Activated CD4-positive, alpha-beta T cell treated with anti-CD3 and anti-CD28 coated beads, Interleukin-2, amount 50 U/mL, for 1 hour (primary cell): Measurements from ENCODE around the gene FOXL3.

Experiments
- DNase-seq: peaks from one replicate; pipeline ENCODE4 v3.0.0-alpha.2; 2020

FOXL3 gene

GRCh38 chr7:269721-270120 is 20.2 kb upstream of the FOXL3 start:
- DNase-seq = no peak

- no peak for DNase-seq
These were observed 19.5 kb upstream of the FOXL3 start for GRCh38 chr7:270351-270983.

GRCh38 chr7:271266-272107 is 18.5 kb upstream of the FOXL3 start:
- no peak for DNase-seq

GRCh38 chr7:272108-272615 is 17.8 kb upstream of the FOXL3 start:
- DNase-seq = no peak

GRCh38 chr7:272631-273030 is 17.3 kb upstream of the FOXL3 start:
- no peak for DNase-seq

- DNase-seq = no peak
These were observed 16.6 kb upstream of the FOXL3 start for GRCh38 chr7:273327-273726.

- DNase-seq = no peak
These were observed 15.7 kb upstream of the FOXL3 start for GRCh38 chr7:274266-274665.

GRCh38 chr7:276230-276835 is 13.6 kb upstream of the FOXL3 start:
- no peak for DNase-seq

- DNase-seq = no peak
These were observed 12.7 kb upstream of the FOXL3 start for GRCh38 chr7:277228-277627.

- DNase-seq = no peak
These were observed 11.9 kb upstream of the FOXL3 start for GRCh38 chr7:278081-278480.

GRCh38 chr7:279821-280220 is 10.1 kb upstream of the FOXL3 start:
- no peak for DNase-seq

- no peak for DNase-seq
These were observed 9.5 kb upstream of the FOXL3 start for GRCh38 chr7:280461-280860.

- DNase-seq = no peak
These were observed 8.3 kb upstream of the FOXL3 start for GRCh38 chr7:281637-282036.

GRCh38 chr7:282621-283020 is 7.3 kb upstream of the FOXL3 start:
- DNase-seq = no peak

GRCh38 chr7:284762-285722 is 4.9 kb upstream of the FOXL3 start:
- no peak for DNase-seq

- no peak for DNase-seq
These were observed 4.2 kb upstream of the FOXL3 start for GRCh38 chr7:285731-286130.

GRCh38 chr7:286266-286665 is 3.7 kb upstream of the FOXL3 start:
- DNase-seq = no peak

- no peak for DNase-seq
These were observed 1.3 kb upstream of the FOXL3 start for GRCh38 chr7:288671-289101.

GRCh38 chr7:289209-289755 is 688 bp upstream of the FOXL3 start:
- no peak for DNase-seq

- DNase-seq = no peak
These were observed 793 bp downstream of the FOXL3 start for GRCh38 chr7:290554-291372.

- DNase-seq = no peak
These were observed 1.6 kb downstream of the FOXL3 start for GRCh38 chr7:291373-292092.
